ENCODE measurements around the gene AADAT. TPM values are rescaled to one million over a fixed set of nuclear protein-coding genes. Genes with fewer than 3 reads are reported as not detected.

AADAT gene
- total and polyA plus RNA-seq, 2 of the 8 experiments (the other 6 are each of a cell fraction or from before 2014, with no cell fraction given), result 6.1 to 7.7 TPM

- peak in 1 of 2 experiments; percentile 8; a peak in 1 of 4 replicates for TF ChIP-seq HDAC2 (IDR thresholded peaks at IDR 0.05; ENCODE audit: borderline replicate concordance in 1 of 2, low read depth in 2 of 2, low read length in 2 of 2)
- TF ChIP-seq E2F6 (IDR thresholded peaks at IDR 0.05), result peak; percentile 22; the same call in 1 of the 2 replicates
- TF ChIP-seq HDAC6 (IDR thresholded peaks at IDR 0.05; ENCODE audit: low read depth, low read length), result no peak
- TF ChIP-seq POLR2A (IDR thresholded peaks at IDR 0.05; ENCODE audit: control extremely low read depth in 1 of 2, low read depth in 2 of 2, low read length in 2 of 2), result peak; percentile 47 to 79
- no peak for TF ChIP-seq RXRA (IDR thresholded peaks at IDR 0.05; ENCODE audit: insufficient read depth, low read depth, low read length)
- TF ChIP-seq KDM4A (IDR thresholded peaks at IDR 0.05; ENCODE audit: low read depth, low read length, severe bottlenecking), result no peak
- no peak for TF ChIP-seq CBX8 (IDR thresholded peaks at IDR 0.05; ENCODE audit: borderline replicate concordance, low read depth, low read length)
- TF ChIP-seq SRF (IDR thresholded peaks at IDR 0.05; ENCODE audit: low read depth, low read length), result no peak
- TF ChIP-seq TEAD4 (IDR thresholded peaks at IDR 0.05; ENCODE audit: low read depth, low read length), result no peak
- TF ChIP-seq CTCF (IDR thresholded peaks at IDR 0.05; ENCODE audit: control extremely low read depth in 1 of 3, insufficient read depth in 1 of 3, low read depth in 1 of 3, low read length in 3 of 3), result peak; percentile 12 to 28 (median 19)
- peak; percentile 81 for TF ChIP-seq TAF1 (IDR thresholded peaks at IDR 0.05; ENCODE audit: low read depth, low read length)
- TF ChIP-seq RFX5 (IDR thresholded peaks at IDR 0.05; ENCODE audit: borderline replicate concordance, low read depth, low read length), result no peak
- TF ChIP-seq GTF2F1 (IDR thresholded peaks at IDR 0.05; ENCODE audit: borderline replicate concordance, low read depth, low read length), result no peak
- TF ChIP-seq EZH2 (IDR thresholded peaks at IDR 0.05; ENCODE audit: low read depth, low read length, severe bottlenecking), result no peak
- 0 out of 2 replicates have a peak, but pooled peaks have one; percentile 32 for TF ChIP-seq USF2 (IDR thresholded peaks at IDR 0.05; ENCODE audit: low read length)
- no peak for TF ChIP-seq BRCA1 (IDR thresholded peaks at IDR 0.05; ENCODE audit: low read depth, low read length)
Observed at GRCh38 chr4:170026253-170027021, 63.3 kb downstream of the AADAT start, which contains the start of gene MFAP3L (continued).

Measured in H1 (cell line).